Measurements from ENCODE around the gene SWI5.

Gene SWI5

DNA sequence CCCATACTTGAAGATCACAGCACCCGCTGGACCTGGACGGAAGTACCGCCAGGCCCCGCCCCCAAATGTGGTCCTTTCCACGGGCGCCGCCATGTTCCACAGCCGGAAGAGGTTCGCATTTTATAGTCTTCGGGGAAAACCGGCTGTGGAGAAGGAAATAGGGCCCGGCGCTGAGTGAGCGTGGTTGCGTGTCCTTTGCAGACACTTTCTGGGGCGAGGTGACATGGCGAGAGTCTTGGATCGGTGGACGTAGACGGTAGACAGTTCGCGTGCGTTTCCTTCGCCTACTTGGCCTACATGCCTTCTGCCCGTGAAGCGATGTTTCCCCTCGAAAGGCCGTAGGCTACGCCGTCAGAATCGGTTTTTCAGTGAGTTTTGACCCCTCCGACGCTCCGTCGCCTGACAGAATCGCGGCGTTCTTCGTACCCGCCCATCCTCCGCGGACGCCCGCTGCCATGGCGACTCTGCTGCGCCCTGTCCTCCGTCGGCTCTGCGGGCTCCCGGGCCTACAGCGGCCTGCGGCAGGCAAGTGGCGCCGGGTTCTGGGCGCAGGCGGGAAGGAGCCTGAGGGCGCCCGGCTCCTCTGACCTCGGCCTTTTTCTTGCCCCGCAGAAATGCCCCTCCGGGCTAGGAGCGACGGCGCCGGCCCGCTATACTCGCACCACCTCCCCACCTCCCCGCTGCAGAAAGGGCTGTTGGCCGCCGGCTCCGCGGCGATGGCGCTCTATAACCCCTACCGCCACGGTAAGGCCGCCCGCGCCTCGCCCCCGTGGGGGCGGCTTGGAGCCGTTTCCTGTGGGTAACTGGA is 46.5 kb downstream of the SWI5 start, which contains the start of the genes COQ4 and TRUB2:
Gene COQ4 (plus strand): TSS at position 436 of the 808 bp plus-strand sequence. CDS start 20 bp downstream, at position 456.
Gene TRUB2 (minus strand): TSS at position 44 of the 808 bp plus-strand sequence. CDS start 39 bp downstream, at position 5.
- TF ChIP-seq, protein P1, sequence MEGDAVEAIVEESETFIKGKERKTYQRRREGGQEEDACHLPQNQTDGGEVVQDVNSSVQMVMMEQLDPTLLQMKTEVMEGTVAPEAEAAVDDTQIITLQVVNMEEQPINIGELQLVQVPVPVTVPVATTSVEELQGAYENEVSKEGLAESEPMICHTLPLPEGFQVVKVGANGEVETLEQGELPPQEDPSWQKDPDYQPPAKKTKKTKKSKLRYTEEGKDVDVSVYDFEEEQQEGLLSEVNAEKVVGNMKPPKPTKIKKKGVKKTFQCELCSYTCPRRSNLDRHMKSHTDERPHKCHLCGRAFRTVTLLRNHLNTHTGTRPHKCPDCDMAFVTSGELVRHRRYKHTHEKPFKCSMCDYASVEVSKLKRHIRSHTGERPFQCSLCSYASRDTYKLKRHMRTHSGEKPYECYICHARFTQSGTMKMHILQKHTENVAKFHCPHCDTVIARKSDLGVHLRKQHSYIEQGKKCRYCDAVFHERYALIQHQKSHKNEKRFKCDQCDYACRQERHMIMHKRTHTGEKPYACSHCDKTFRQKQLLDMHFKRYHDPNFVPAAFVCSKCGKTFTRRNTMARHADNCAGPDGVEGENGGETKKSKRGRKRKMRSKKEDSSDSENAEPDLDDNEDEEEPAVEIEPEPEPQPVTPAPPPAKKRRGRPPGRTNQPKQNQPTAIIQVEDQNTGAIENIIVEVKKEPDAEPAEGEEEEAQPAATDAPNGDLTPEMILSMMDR (IDR thresholded peaks at IDR 0.05; ENCODE audit: unreplicated experiment in 3 of 3): no peak
- Mint-ChIP-seq H3K4me3 (peak within 1 kb of the TSS; percentile 91 to 98 (median 94)), H3K27me3 (ENCODE audit: low read depth) (no peaks in the 10 kb centered on the region), H3K4me1 (peaks cover 13% of the 10 kb centered on the region), H3K36me3 (ENCODE audit: low read depth) (peaks cover 16% of the 10 kb centered on the region), H3K9me3 (no peaks in the 10 kb centered on the region), H3K27ac (peak within 1 kb of the TSS; percentile 99 to 100 (median 99))

DNA sequence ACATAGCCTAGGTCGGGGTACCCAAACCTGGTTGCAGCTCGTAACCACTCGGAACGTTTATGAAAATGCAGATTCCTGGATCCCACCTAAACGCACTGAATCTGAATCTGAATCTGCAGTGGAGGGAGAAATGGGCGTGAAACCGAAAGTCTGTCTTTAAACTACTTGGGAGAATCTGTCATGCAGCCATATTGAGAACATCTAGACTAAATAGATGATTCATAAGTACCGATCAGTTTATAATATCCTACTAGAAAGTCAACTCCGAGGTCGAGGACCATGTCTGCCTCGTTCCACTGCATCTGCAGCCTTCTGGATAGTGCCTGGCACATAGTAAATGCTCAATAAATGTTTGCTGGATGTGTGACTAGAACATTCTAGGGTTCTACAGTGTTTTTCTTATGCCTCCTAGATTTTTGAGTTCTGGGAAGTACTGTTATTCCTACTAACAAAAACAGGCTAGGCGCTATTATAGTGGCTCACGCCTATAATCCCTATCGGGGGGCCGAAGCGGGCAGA is 47.2 kb downstream of the SWI5 start:
- Mint-ChIP-seq H3K36me3 (ENCODE audit: low read depth) (peaks cover 20% of the 10 kb centered on the region), H3K4me1 (peaks cover 13% of the 10 kb centered on the region), H3K27ac (peak overlapping the region; percentile 99 to 100 (median 99)), H3K27me3 (ENCODE audit: low read depth) (no peaks in the 10 kb centered on the region), H3K9me3 (no peaks in the 10 kb centered on the region), H3K4me3 (peak overlapping the region; percentile 91 to 98 (median 94))
- TF ChIP-seq, protein P1 (IDR thresholded peaks at IDR 0.05; ENCODE audit: unreplicated experiment in 3 of 3): no peak

DNA sequence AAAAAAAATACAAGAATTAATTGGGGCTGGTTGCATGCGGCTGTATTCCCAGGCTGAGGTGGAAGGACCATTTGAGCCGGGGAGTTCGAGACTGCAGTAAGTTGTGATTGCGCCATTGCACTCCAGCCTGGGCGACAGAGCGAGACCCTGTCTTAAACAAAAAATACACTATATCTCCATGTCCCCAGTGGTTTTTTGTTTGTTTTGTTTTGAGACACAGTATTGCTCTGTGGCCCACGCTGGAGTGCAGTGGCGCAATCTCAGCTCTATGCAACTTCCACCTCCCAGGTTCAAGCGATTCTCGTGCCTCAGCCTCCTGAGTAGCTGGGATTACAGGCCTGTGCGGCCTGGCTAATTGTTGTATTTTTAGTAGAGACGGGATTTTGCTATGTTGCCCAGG is 47.7 kb downstream of the SWI5 start:
- H3K36me3 Mint-ChIP-seq (ENCODE audit: low read depth): peaks cover 20% of the 10 kb centered on the region

GRCh38 chr9:128324401-128324800 is 48.3 kb downstream of the SWI5 start:
- peaks cover 13% of the 10 kb centered on the region for H3K4me1 Mint-ChIP-seq
- H3K4me3 Mint-ChIP-seq: peak overlapping the region; percentile 91 to 98 (median 94)
- H3K36me3 Mint-ChIP-seq (ENCODE audit: low read depth): peaks cover 20% of the 10 kb centered on the region
- no peaks in the 10 kb centered on the region for H3K27me3 Mint-ChIP-seq (ENCODE audit: low read depth)
- no peaks in the 10 kb centered on the region for H3K9me3 Mint-ChIP-seq
- TF ChIP-seq, protein P1 (IDR thresholded peaks at IDR 0.05; ENCODE audit: unreplicated experiment in 3 of 3): no peak
- peak overlapping the region in 1 of 3 experiments; percentile 71 for H3K27ac Mint-ChIP-seq

More for the DNA sequence above, 47.7 kb downstream of the SWI5 start:
- H3K27ac Mint-ChIP-seq: peak overlapping the region; percentile 48 to 99 (median 99)
- peaks cover 13% of the 10 kb centered on the region for H3K4me1 Mint-ChIP-seq
- TF ChIP-seq, protein P1 (IDR thresholded peaks at IDR 0.05; ENCODE audit: unreplicated experiment in 3 of 3): no peak
- no peaks in the 10 kb centered on the region for H3K9me3 Mint-ChIP-seq
- no peaks in the 10 kb centered on the region for H3K27me3 Mint-ChIP-seq (ENCODE audit: low read depth)
- H3K4me3 Mint-ChIP-seq: peak overlapping the region; percentile 91 to 98 (median 94)

DNA sequence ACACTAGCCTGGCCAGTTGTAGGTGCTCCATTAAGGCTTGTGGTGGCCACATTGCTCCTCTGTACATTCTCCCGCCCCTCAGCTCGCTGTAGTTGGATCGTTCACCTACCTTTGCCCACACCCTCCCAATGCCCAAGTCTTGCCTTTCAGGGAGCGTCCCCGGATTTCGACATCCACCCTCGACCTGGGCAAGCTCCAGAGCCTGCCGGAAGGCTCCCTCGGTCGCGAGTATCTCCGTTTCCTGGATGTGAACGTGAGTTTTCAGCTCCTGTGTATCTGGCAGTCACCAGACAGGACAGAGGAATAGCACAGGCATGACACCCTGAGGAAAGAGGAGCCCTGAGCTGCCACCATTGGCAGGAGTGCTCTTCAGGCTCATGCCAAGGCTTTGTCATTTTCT is 49.6 kb downstream of the SWI5 start:
- H3K36me3 Mint-ChIP-seq (ENCODE audit: low read depth): peaks cover 20% of the 10 kb centered on the region
- H3K27ac Mint-ChIP-seq: no peak overlapping the region
- no peaks in the 10 kb centered on the region for H3K9me3 Mint-ChIP-seq
- peak overlapping the region; percentile 70 to 94 (median 91) for H3K4me3 Mint-ChIP-seq
- H3K4me1 Mint-ChIP-seq: peaks cover 13% of the 10 kb centered on the region
- no peaks in the 10 kb centered on the region for H3K27me3 Mint-ChIP-seq (ENCODE audit: low read depth)
- TF ChIP-seq, protein P1 (IDR thresholded peaks at IDR 0.05; ENCODE audit: unreplicated experiment in 3 of 3): no peak
